ENCODE measurements around the gene MARCO.
"Not testable (repeated sequence)": the region's sequence is repeated elsewhere in the genome, so short reads cannot be mapped to it uniquely, and the experiment has no call there.

MARCO gene

DNA sequence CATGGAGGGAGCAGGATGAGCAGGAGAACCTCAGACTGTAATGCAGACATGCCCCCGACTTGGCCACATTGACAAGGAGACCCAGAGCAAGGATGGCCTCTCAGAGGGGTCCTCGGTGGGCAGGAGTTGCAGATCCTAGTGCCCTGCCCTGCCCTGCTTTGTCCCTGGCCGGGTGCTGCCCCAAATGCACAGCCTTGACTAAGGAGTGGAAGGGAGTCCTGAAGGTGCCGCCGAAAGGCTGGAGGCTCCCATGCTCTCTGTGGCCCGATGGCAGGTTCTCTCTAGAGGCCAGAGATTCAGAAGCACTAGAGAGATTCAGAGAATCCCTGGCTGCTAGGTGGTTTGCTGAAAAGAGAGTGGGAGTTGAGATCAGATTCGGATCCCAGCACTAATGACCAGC is 64.4 kb downstream of the MARCO start:
- DNase-seq (ENCODE audit: low read depth), result no peak

DNA sequence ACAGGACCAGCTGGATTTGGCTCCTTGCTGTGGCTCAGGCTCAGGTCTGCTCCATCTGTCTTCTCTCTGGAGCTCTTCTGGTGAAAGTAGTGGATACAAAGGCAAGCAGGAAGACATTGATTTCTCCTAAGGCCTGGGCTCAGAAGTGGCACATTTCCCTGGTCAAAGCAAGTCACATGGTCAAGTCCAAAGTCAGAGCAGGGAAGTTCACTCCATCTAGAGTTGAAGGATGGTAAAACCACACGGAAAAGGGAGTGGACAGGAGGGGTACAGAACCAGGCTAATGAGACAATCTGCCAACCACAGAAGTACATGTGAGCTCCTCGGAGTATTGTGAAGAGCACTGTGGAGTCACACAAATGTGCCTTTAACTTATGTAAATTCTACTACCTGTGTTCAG is 66.1 kb downstream of the MARCO start:
- DNase-seq (ENCODE audit: low read depth), result no peak

DNA sequence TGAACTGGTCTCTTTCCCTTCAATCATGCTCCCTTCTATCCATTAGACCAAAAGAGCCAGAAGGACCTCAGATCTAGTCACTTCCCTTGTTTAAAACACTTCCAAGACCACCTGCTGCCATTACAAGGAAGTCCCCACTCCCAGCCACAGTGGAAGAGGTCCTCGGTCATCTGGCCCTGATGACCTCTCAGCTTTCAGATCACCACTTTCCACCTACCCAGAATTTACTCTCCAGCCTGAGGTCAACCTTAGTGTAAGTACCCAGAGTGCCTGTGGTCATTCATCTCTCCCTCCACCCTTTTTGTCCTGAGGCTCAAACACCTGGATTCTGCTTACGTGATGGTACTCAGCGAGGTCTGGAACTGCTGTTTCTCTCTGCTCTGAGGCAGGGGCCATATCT is 67.1 kb downstream of the MARCO start:
- no peak for DNase-seq (ENCODE audit: low read depth)

- DNase-seq (ENCODE audit: low read depth), result no peak
Observed at GRCh38 chr2:119010336-119010735, 68.3 kb downstream of the MARCO start.

DNA sequence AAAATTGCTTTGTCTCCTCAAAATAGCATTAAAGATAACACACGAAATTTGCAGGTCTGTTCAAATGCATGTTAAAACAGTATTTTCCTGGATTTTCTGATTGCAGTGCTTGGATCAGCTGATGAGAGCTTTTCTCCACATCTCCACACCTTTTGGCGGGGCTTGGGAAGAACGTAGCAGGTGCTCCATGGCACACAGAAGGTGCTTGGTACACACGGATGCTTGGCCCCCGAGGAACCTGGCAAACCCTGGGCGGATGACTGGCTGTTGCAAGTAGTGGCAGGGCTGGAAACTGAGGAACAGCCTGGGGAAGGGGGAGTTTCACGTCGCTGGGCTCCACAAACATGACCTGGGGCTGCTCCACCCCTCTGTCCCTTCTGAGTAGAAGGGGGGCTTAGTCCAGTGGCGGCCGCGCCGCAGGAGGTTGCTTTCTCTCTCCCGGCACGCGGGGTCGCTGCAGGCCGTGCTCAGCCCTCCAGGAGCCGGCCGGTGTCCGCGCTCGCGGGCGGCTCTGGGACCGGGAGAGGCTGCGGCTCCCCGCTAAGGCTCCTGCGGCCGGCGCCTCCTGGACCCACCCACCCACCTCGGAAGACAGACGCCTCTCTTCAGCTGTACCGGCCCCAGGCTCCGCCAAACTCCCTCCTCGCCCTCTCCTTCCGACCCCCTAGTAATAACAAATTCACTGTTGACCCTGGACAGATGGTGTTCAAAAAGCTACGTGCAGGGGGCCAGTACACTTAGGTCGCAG is 69.3 kb downstream of the MARCO start:
- no peak for DNase-seq (ENCODE audit: low read depth)

- DNase-seq (ENCODE audit: low read depth), result no peak
Observed at GRCh38 chr2:119011910-119012209, 69.9 kb downstream of the MARCO start.

- no peak for DNase-seq (ENCODE audit: low read depth)
Observed at GRCh38 chr2:119012345-119013301, 70.6 kb downstream of the MARCO start.

- DNase-seq (ENCODE audit: low read depth), result no peak
Observed at GRCh38 chr2:119013671-119014070, 71.7 kb downstream of the MARCO start.

DNA sequence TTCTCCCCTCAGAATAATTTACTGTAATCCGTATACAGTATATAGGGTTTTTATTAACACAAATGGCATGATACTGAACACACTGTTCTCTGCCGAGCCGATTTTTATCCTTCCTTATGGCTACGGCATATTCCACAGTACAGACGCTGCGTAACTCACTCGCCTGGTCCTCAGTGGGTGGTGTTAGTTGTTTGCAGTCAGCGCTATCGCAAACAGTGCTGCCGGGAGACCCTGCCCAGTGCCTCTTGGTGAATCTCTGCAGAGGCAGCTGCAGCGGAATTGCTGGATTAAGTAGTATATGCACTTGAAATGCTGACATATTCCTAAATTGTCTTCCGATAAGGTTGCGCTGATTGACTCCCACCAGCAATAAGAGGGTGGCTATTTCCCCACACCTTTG is 73.9 kb downstream of the MARCO start:
- DNase-seq (ENCODE audit: low read depth), result no peak

DNA sequence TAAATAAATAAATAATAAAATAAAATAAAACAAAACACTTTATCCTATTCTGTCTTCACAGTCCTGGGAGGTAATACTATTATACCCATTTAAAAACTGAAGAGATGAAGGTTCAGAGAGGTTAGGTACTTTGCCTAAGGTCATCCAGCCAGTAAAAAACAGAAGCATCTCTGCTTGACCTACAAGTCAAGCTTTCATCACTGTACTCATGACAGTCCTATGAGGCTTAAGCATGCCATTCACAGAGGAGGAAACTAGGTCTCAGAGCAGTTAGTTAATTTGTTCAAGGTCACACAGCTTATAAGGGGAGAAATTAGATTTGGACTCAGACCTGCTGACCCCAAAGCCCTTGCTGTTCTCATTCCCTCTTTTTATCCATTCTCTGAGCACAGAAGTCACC is 77.5 kb downstream of the MARCO start:
- no peak for DNase-seq (ENCODE audit: low read depth)

GRCh38 chr2:119022678-119023077 is 80.7 kb downstream of the MARCO start:
- no peak for DNase-seq (ENCODE audit: low read depth)

GRCh38 chr2:119023534-119023933 is 81.5 kb downstream of the MARCO start:
- no peak for DNase-seq (ENCODE audit: low read depth)

DNA sequence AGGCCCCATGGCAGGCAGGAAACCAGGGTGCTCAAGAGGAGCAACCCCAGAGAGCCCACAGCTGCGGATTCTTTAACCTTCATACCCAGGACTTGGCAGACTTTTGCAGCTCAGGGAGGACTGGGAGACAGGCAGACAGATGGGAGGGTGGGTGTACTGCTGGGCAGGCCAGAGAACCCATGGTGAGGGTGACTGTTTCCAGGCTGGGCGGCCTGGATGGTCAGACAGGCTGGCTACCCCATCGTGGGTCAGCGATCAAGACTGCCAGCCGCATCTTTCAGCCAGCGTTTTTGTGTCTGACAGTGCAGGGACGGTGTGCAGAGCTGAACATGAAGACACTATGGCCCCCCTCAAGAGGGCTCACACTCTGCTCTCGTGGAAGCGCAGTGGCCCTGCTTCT is 82.2 kb downstream of the MARCO start:
- no peak for DNase-seq (ENCODE audit: low read depth)

DNA sequence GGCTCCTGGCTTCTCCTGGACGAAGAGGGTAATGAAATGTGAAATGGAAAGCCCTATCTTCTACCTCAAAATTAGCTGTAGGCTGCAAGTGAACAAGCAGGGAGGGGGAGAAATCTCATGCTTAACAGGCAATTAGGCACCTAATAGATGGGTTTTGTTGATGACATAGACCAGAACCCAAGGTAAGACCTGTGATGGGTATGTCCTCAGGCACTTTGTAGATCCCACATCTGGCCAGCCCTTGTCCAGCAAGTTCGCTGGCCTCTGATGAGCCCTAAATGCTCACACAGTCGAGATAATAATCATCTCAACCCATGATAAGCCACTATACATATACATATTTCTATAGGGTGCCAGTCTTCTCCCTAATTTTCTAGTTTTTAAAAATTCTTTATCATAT is 82.6 kb downstream of the MARCO start:
- no peak for DNase-seq (ENCODE audit: low read depth)

DNA sequence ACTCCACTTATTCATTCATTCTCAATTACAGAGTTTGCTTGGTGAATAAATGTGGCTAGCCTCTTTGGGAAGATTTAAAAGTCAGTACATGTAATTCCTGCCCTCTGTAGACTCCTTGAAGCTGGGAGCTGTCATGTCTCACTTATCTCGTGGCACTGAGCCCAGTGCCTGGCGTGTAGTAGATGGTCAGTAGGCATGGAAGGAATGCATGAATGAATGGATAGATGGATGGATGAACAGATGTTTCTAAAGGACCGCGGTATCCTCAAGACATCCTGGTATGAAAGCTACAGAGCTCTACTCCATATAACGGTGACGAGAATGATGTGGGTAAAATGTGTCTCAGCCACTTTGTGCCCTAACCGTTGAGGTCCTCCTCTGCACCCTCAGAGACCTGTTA is 83.0 kb downstream of the MARCO start:
- no peak for DNase-seq (ENCODE audit: low read depth)

DNA sequence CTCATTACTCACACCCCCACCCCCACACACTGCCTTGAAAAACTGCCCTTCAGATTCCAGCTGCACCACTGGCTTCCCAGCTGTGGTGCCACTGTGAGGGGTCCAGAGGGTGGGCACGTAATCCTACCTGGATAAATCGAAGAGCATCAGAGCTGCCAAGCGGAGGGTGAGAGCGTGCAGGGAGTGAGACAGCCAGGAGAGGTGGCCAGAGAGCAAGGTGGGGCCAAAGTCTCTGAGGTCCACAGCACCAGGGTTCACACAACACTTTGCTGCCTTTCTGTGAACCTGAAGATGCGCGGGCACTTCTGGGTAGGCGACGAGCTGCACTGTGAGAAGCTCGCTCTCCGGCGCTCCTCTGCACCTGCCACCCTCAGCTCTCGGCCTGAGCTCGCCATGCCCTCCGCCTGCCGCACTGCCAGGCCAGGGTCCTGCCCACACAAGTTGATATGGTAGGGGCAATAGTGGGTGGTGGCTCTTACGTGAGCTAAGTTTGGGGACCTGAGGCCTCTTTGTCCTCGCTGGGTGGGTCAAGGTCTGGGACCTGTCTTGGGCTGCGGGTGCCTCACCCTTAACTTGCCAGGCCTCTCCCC is 83.9 kb downstream of the MARCO start:
- DNase-seq (ENCODE audit: low read depth), result no peak

- DNase-seq (ENCODE audit: low read depth), result no peak
Observed at GRCh38 chr2:119026890-119027289, 84.9 kb downstream of the MARCO start.

- DNase-seq (ENCODE audit: low read depth), result peak; percentile 30
Observed at GRCh38 chr2:119028327-119029174, 86.6 kb downstream of the MARCO start.

DNA sequence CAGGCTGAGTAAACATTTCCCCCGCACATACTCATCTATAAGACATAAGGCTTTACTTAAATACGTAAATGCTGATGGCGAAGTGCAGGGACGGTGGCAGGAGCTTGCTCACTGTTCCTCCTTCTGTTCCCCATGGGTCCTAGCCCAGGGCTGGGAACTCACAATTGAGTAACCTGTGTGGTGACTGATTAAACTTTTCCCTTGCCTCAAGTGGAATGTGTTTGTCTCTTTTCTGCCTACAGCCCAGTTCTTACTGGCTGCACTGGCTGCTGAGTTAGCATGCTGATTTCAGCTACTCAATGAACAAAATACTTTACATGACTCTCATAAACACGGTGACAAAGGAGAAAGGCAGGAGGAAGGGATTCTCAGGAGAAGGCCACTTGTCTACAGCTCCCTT is 87.3 kb downstream of the MARCO start:
- no peak for DNase-seq (ENCODE audit: low read depth)

GRCh38 chr2:119037922-119038321 is 95.9 kb downstream of the MARCO start:
- not testable (repeated sequence) for DNase-seq (ENCODE audit: low read depth)

- no peak for DNase-seq (ENCODE audit: low read depth)
Observed at GRCh38 chr2:119040730-119041129, 98.7 kb downstream of the MARCO start.

Measured in HS-27A (cell line).